Hepatocyte (in vitro differentiated cells): Measurements from ENCODE around the gene DLGAP4. TPM values are rescaled to one million over a fixed set of nuclear protein-coding genes. Genes with fewer than 3 reads are reported as not detected.

Experiments used
- DNase-seq: peaks from one replicate; pipeline ENCODE4 v3.0.0-alpha.2; 2016; ENCODE audit warnings: low spot score
- H2AFZ ChIP-seq: fragments of 200-600 bp; sonication (generic); 2 replicates; pipeline ENCODE4 v1.6.0; 2016; ENCODE audit warnings: antibody characterized with exemption, mild to moderate bottlenecking
- H3K27ac ChIP-seq: fragments of 200-600 bp; sonication (generic); 2 replicates; pipeline ENCODE4 v1.5.1; 2016; ENCODE audit warnings: mild to moderate bottlenecking
- H3K27me3 ChIP-seq: fragments of 200-600 bp; sonication (generic); 2 replicates; pipeline ENCODE4 v1.6.1; 2016
- H3K36me3 ChIP-seq: fragments of 200-600 bp; sonication (generic); replicated peaks from 2 replicates; pipeline ENCODE4 v1.5.1; 2016; ENCODE audit warnings: low read depth; ENCODE audit not compliant: insufficient read depth
- H3K4me1 ChIP-seq: fragments of 200-600 bp; sonication (generic); 2 replicates; pipeline ENCODE4 v1.5.1; 2016; ENCODE audit warnings: mild to moderate bottlenecking, moderate library complexity; ENCODE audit not compliant: insufficient read depth
- H3K4me2 ChIP-seq: fragments of 200-600 bp; sonication (generic); 2 replicates; pipeline ENCODE4 v1.6.0; 2016
- H3K4me3 ChIP-seq: fragments of 200-600 bp; sonication (generic); 2 replicates; pipeline ENCODE4 v1.5.1; 2016; ENCODE audit warnings: mild to moderate bottlenecking
- H3K79me2 ChIP-seq: fragments of 200-600 bp; sonication (generic); 2 replicates; pipeline ENCODE4 v1.6.0; 2017; ENCODE audit warnings: mild to moderate bottlenecking
- H3K9me2 ChIP-seq: fragments of 200-600 bp; sonication (generic); replicated peaks from 2 replicates; pipeline ENCODE4 v1.6.0; 2017; ENCODE audit warnings: mild to moderate bottlenecking; ENCODE audit not compliant: insufficient read depth
- H3K9me3 ChIP-seq: fragments of 200-600 bp; sonication (generic); 2 replicates; pipeline ENCODE4 v1.5.1; 2016; ENCODE audit warnings: low read depth, mild to moderate bottlenecking
- H4K20me1 ChIP-seq: fragments of 200-600 bp; sonication (generic); 2 replicates; pipeline ENCODE4 v1.6.0; 2016; ENCODE audit warnings: mild to moderate bottlenecking; ENCODE audit not compliant: insufficient read depth, poor library complexity, severe bottlenecking
- CTCF ChIP-seq: fragments of 200-600 bp; sonication (generic); IDR thresholded peaks from 2 replicates; pipeline ENCODE4 v1.5.1; 2016; ENCODE audit warnings: antibody characterized with exemption, mild to moderate bottlenecking; ENCODE audit not compliant: poor library complexity
- EZH2 ChIP-seq: fragments of 200-600 bp; sonication (generic); IDR thresholded peaks from 2 replicates; pipeline ENCODE4 v1.6.1; 2016; ENCODE audit warnings: antibody characterized with exemption, mild to moderate bottlenecking, borderline replicate concordance
- EZH2phosphoT487 ChIP-seq: fragments of 200-600 bp; sonication (generic); IDR thresholded peaks from one replicate; pipeline ENCODE4 v1.6.1; 2018; ENCODE audit warnings: antibody characterized with exemption, mild to moderate bottlenecking, low read depth, moderate library complexity; ENCODE audit not compliant: unreplicated experiment, severe bottlenecking
- WGBS: methylation state at CpG from one replicate; pipeline ENCODE4 v1.1.6; 2016; ENCODE audit warnings: low lambda C conversion rate; ENCODE audit errors: missing lambda C conversion rate; 5-methylcytosine and 5-hydroxymethylcytosine counted together
- polyA plus RNA-seq: library from polyadenylated mRNA; unstranded; fragments of >200 nt; fragmentation: Nextera tagmentation; extraction: Ambion mirVana; gene quantifications from 2 replicates; pipeline ENCODE4 v1.2.1, GENCODE V29; 2016
- total RNA-seq: library from RNA; depleted of rRNA; stranded (reverse); fragments of >200 nt; gene quantifications from 2 replicates; pipeline ENCODE4 v1.2.3, GENCODE V29; 2014

Gene DLGAP4
- total and polyA plus RNA-seq, 2 experiments from 2014 or later = 16.5 to 39.4 TPM

- H2AFZ ChIP-seq = peak within 1 kb of the TSS; percentile 78
- DNase-seq = peak; percentile 97
- H3K4me2 ChIP-seq = peak within 1 kb of the TSS; percentile 90
- no peaks in the 10 kb centered on the region for H3K36me3 ChIP-seq
- no peaks in the 10 kb centered on the region for H3K27me3 ChIP-seq
- H3K79me2 ChIP-seq = peaks cover 45% of the 10 kb centered on the region
- peak within 1 kb of the TSS; percentile 89 for H3K4me3 ChIP-seq
- H3K9me3 ChIP-seq = no peaks in the 10 kb centered on the region
- TF ChIP-seq EZH2phosphoT487 (no peak), EZH2 (no peak), CTCF (no peak)
- H3K9me2 ChIP-seq = no peaks in the 10 kb centered on the region
- peak within 1 kb of the TSS; percentile 96 for H3K27ac ChIP-seq
- H3K4me1 ChIP-seq = peaks cover 27% of the 10 kb centered on the region
- peaks cover 24% of the 10 kb centered on the region for H4K20me1 ChIP-seq
- under 1% methylated on average over 23 of the region's 80 CpGs for WGBS
Measured at GRCh38 chr20:36573103-36573797, 267.1 kb downstream of the DLGAP4 start, which contains the start of gene TGIF2. Gene TGIF2 (plus strand): TSS chr20:36573597. CDS start chr20:36578775, 5,178 bp downstream.

GRCh38 chr20:36573798-36574365, 267.7 kb downstream of the DLGAP4 start:
- TF ChIP-seq EZH2 (no peak), EZH2phosphoT487 (no peak), CTCF (no peak)
- Histone ChIP-seq H3K4me2 (peak overlapping the region; percentile 90), H3K9me3 (no peaks in the 10 kb centered on the region), H3K27ac (peak overlapping the region; percentile 96), H3K4me1 (peaks cover 27% of the 10 kb centered on the region), H3K27me3 (no peaks in the 10 kb centered on the region), H3K79me2 (peaks cover 52% of the 10 kb centered on the region), H3K36me3 (no peaks in the 10 kb centered on the region), H3K9me2 (no peaks in the 10 kb centered on the region), H2AFZ (peak overlapping the region; percentile 78), H3K4me3 (peak overlapping the region; percentile 89), H4K20me1 (peaks cover 28% of the 10 kb centered on the region)
- DNase-seq = no peak
- WGBS = under 1% methylated on average over 31 of the region's 53 CpGs

- H3K4me2 ChIP-seq = peak overlapping the region; percentile 90
- peak overlapping the region; percentile 89 for H3K4me3 ChIP-seq
- H3K9me2 ChIP-seq = no peaks in the 10 kb centered on the region
- peaks cover 27% of the 10 kb centered on the region for H3K4me1 ChIP-seq
- H4K20me1 ChIP-seq = peaks cover 33% of the 10 kb centered on the region
- 2% methylated on average over 42 of the region's 69 CpGs for WGBS
- peaks cover 58% of the 10 kb centered on the region for H3K79me2 ChIP-seq
- H2AFZ ChIP-seq = peak overlapping the region; percentile 78
- TF ChIP-seq EZH2phosphoT487 = no peak
- no peaks in the 10 kb centered on the region for H3K36me3 ChIP-seq
- H3K27me3 ChIP-seq = no peaks in the 10 kb centered on the region
- peak overlapping the region; percentile 96 for H3K27ac ChIP-seq
- H3K9me3 ChIP-seq = no peaks in the 10 kb centered on the region
- DNase-seq = peak; percentile 78
Measured at GRCh38 chr20:36574366-36575135, 268.4 kb downstream of the DLGAP4 start.

- Histone ChIP-seq H3K27ac (peak overlapping the region; percentile 96), H3K4me3 (peak overlapping the region; percentile 89), H2AFZ (no peak overlapping the region), H3K4me1 (peaks cover 27% of the 10 kb centered on the region), H3K9me3 (no peaks in the 10 kb centered on the region), H3K27me3 (no peaks in the 10 kb centered on the region), H3K79me2 (peaks cover 63% of the 10 kb centered on the region), H3K36me3 (no peaks in the 10 kb centered on the region), H3K4me2 (peak overlapping the region; percentile 90), H3K9me2 (no peaks in the 10 kb centered on the region), H4K20me1 (peaks cover 33% of the 10 kb centered on the region)
- TF ChIP-seq EZH2phosphoT487 (no peak), EZH2 (no peak), CTCF (no peak)
- 89% methylated on average over 1 of the region's 1 CpG for WGBS
- no peak for DNase-seq
Measured at GRCh38 chr20:36576081-36576445, 269.9 kb downstream of the DLGAP4 start.
